Vagina (tissue), 2 donors: ENCODE measurements around the gene PRKG2.

Experiments used
- POLR2A ChIP-seq, 2 donors: fragments of 450-650 bp; IDR thresholded peaks; one replicate each; pipeline ENCODE4 v1.6.1; 2017; ENCODE audit warnings: antibody characterized with exemption in 2 of 2, mild to moderate bottlenecking in 2 of 2, moderate library complexity in 2 of 2
- TF ChIP-seq, protein P1 (sequence below), 3 experiments: fragments of 450-650 bp in 2 of 3; fragments of 200-600 bp in 1 of 3; sonication (generic) in 1 of 3; IDR thresholded peaks; one replicate each; pipeline ENCODE4 v1.5.1; 2017 to 2019; ENCODE audit warnings: antibody characterized with exemption in 3 of 3, mild to moderate bottlenecking in 2 of 3, moderate library complexity in 2 of 3

DNA sequence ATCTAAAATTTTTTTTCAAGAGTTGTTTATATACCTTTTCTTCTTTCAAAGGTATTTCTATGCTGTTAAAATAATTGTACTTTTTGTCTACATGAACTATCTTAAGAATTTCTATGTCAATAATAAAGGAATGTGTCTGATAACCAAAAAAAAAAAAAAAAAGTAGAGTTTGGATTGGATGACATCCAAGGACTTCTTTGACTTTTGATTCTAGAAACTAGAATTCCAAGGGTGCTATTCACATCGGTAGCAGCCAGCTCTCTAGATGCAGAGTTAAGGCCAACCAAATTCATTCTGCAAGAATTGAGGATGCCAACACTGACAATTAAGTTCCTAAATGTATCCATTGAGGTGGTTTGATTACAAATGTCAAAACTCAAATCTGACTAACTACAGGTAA, 42.0 kb upstream of the PRKG2 start:
- no peak for TF ChIP-seq POLR2A (IDR thresholded peaks at IDR 0.05)
- TF ChIP-seq, protein P1, sequence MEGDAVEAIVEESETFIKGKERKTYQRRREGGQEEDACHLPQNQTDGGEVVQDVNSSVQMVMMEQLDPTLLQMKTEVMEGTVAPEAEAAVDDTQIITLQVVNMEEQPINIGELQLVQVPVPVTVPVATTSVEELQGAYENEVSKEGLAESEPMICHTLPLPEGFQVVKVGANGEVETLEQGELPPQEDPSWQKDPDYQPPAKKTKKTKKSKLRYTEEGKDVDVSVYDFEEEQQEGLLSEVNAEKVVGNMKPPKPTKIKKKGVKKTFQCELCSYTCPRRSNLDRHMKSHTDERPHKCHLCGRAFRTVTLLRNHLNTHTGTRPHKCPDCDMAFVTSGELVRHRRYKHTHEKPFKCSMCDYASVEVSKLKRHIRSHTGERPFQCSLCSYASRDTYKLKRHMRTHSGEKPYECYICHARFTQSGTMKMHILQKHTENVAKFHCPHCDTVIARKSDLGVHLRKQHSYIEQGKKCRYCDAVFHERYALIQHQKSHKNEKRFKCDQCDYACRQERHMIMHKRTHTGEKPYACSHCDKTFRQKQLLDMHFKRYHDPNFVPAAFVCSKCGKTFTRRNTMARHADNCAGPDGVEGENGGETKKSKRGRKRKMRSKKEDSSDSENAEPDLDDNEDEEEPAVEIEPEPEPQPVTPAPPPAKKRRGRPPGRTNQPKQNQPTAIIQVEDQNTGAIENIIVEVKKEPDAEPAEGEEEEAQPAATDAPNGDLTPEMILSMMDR (IDR thresholded peaks at IDR 0.05): no peak
